NB4 (cell line): ENCODE measurements around the gene CCDC170.

ENCODE experiments used
- MYC ChIP-seq: IDR thresholded peaks from 2 replicates; pipeline ENCODE4 v1.6.1; 2011; ENCODE audit warnings: low read depth, low read length
- POLR2A ChIP-seq: IDR thresholded peaks from 2 replicates; pipeline ENCODE4 v1.6.1; 2011; ENCODE audit warnings: mild to moderate bottlenecking; ENCODE audit not compliant: insufficient read length; ENCODE audit errors: extremely low read depth
- TF ChIP-seq, protein P1 (sequence below): IDR thresholded peaks from one replicate; pipeline ENCODE4 v1.5.1; 2012; ENCODE audit warnings: low read depth, low read length

DNA sequence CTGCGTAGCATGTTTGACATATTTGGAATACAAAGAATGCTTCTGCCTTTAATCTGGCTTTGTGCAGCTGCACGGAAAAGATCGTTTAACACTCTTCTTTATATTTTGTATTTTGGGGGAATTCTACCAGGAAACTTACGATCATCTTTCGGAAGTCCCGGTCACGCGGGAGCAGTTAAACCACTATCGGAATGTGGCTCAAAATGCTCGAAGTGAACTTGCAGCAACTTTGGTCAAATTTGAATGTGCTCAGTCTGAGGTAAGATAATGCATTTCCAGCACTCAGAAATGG, 42.3 kb downstream of the CCDC170 start:
- TF ChIP-seq, protein P1, sequence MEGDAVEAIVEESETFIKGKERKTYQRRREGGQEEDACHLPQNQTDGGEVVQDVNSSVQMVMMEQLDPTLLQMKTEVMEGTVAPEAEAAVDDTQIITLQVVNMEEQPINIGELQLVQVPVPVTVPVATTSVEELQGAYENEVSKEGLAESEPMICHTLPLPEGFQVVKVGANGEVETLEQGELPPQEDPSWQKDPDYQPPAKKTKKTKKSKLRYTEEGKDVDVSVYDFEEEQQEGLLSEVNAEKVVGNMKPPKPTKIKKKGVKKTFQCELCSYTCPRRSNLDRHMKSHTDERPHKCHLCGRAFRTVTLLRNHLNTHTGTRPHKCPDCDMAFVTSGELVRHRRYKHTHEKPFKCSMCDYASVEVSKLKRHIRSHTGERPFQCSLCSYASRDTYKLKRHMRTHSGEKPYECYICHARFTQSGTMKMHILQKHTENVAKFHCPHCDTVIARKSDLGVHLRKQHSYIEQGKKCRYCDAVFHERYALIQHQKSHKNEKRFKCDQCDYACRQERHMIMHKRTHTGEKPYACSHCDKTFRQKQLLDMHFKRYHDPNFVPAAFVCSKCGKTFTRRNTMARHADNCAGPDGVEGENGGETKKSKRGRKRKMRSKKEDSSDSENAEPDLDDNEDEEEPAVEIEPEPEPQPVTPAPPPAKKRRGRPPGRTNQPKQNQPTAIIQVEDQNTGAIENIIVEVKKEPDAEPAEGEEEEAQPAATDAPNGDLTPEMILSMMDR, result no peak
- no peak for TF ChIP-seq MYC
- no peak for TF ChIP-seq POLR2A
